Neutrophil (primary cell): Measurements from ENCODE around the gene SGK1.
"Not testable (repeated sequence)": the region's sequence is repeated elsewhere in the genome, so short reads cannot be mapped to it uniquely, and the experiment has no call there.

ENCODE experiments used
- H3K27ac ChIP-seq: fragments of 200-600 bp; sonication (generic); 2 replicates; pipeline ENCODE4 v1.5.1; 2016; ENCODE audit warnings: mild to moderate bottlenecking, moderate library complexity
- H3K27me3 ChIP-seq: fragments of 200-600 bp; sonication (generic); 2 replicates; pipeline ENCODE4 v1.6.0; 2016; ENCODE audit warnings: mild to moderate bottlenecking
- H3K36me3 ChIP-seq: fragments of 200-600 bp; sonication (generic); 2 replicates; pipeline ENCODE4 v1.5.1; 2017
- H3K4me1 ChIP-seq, 2 experiments: fragments of 200-600 bp in 1 of 2; sonication (generic) in 1 of 2; 1 replicate in 1 of 2; 2 replicates in 1 of 2; pipeline versions ENCODE4 v1.5.1 to v1.6.1; 2013 to 2016; ENCODE audit warnings: low read depth in 1 of 2, low read length in 1 of 2, mild to moderate bottlenecking in 1 of 2, moderate library complexity in 1 of 2; ENCODE audit not compliant: control insufficient read depth in 1 of 2, insufficient read depth in 1 of 2
- H3K4me3 ChIP-seq, 2 experiments: fragments of 200-600 bp in 1 of 2; sonication (generic) in 1 of 2; 1 replicate in 1 of 2; 2 replicates in 1 of 2; pipeline ENCODE4 v1.5.1; 2013 to 2016; ENCODE audit warnings: low read depth in 1 of 2, low read length in 1 of 2, mild to moderate bottlenecking in 1 of 2, moderate library complexity in 1 of 2
- H3K9me3 ChIP-seq: fragments of 200-600 bp; sonication (generic); 2 replicates; pipeline ENCODE4 v1.5.1; 2016
- TF ChIP-seq, protein P1 (sequence below): fragments of 200-600 bp; sonication (generic); IDR thresholded peaks from 2 replicates; pipeline ENCODE4 v1.5.1; 2016; ENCODE audit warnings: antibody characterized with exemption

Gene SGK1

DNA sequence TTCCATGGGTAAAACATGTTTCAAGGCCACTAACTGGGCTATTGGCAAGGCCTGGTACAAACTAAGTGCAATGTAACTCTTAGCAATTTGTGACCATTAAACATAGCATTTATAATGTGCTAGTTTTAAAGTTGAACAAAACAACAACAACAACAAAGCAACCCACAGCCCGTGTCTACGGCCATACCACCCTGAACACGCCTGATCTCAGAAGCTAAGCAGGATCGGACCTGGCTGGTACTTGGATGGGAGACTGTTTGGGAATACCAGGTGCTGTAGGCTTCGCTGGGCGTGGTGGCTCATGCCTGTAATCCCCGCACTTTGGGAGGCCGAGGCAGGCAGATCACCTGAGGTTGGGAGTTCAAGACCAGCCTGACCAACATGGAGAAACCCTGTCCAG lies 61.0 kb downstream of the SGK1 start:
- Histone ChIP-seq H3K27me3 (no peaks in the 10 kb centered on the region), H3K4me1 (no peaks in the 10 kb centered on the region), H3K27ac (no peak overlapping the region), H3K4me3 (no peak overlapping the region), H3K36me3 (no peaks in the 10 kb centered on the region), H3K9me3 (no peaks in the 10 kb centered on the region)
- TF ChIP-seq, protein P1, sequence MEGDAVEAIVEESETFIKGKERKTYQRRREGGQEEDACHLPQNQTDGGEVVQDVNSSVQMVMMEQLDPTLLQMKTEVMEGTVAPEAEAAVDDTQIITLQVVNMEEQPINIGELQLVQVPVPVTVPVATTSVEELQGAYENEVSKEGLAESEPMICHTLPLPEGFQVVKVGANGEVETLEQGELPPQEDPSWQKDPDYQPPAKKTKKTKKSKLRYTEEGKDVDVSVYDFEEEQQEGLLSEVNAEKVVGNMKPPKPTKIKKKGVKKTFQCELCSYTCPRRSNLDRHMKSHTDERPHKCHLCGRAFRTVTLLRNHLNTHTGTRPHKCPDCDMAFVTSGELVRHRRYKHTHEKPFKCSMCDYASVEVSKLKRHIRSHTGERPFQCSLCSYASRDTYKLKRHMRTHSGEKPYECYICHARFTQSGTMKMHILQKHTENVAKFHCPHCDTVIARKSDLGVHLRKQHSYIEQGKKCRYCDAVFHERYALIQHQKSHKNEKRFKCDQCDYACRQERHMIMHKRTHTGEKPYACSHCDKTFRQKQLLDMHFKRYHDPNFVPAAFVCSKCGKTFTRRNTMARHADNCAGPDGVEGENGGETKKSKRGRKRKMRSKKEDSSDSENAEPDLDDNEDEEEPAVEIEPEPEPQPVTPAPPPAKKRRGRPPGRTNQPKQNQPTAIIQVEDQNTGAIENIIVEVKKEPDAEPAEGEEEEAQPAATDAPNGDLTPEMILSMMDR: no peak

DNA sequence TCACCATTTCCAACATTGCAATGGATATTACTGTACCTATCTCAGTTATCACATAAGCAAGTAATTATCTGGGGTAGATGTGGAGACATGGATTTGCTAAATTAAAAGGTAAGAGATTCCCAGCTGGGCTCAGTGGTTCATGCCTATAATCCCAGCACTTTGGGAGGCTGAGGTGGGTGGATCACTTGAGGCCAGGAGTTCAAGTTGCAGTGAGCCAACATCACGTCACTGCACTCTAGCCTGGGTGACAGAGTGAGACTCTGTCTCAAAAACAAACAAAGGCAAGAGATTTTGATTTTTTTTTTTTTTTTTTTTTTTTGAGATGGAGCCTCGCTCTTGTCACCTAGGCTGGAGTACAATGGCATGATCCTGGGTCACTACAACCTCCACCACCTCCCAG lies 62.6 kb downstream of the SGK1 start:
- not testable (repeated sequence) for H3K9me3 ChIP-seq, H3K27ac ChIP-seq, H3K4me3 ChIP-seq, H3K36me3 ChIP-seq, H3K27me3 ChIP-seq, H3K4me1 ChIP-seq

DNA sequence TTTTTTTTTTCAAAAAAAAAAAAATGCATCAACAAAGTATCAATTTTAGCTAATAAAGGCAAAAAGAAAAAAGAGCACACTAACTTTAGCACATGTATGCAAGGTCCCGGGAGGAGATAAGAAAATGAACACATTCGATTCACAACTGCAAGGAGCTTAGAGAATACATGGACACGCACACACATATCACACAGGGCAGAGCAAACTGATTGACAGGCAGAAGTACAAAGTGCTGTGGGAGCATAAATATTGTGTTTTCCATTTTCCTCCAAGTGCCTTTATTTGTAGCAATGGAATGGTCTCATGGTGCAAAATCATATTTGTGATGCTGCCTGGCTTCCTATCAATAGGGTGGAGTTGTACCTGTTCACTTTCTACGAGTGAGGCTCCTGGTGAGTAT lies 63.8 kb downstream of the SGK1 start:
- Histone ChIP-seq H3K27ac (no peak overlapping the region), H3K36me3 (no peaks in the 10 kb centered on the region), H3K27me3 (no peaks in the 10 kb centered on the region), H3K9me3 (no peaks in the 10 kb centered on the region), H3K4me1 (no peaks in the 10 kb centered on the region), H3K4me3 (no peak overlapping the region)
- TF ChIP-seq, protein P1: no peak

DNA sequence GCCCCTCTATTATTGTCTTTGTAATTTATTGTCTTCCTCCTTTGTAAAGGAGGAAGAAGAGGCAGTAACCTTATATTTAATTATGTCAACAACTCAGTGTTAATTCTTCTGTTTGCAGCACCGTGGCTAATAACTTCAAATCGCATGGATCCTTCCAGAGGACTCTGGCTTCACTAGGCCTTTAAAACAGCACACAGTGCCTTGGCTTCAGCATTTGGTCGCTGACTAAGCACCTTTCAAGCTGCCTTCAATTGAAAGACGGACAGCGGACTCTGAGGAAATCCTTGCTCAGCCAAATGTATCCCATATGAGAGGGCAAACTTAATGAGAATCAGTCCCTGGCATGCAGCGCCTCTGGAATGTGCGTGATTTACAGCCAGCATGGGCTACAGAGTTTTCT lies 64.2 kb downstream of the SGK1 start:
- H3K27ac ChIP-seq: no peak overlapping the region
- TF ChIP-seq, protein P1: no peak
- no peaks in the 10 kb centered on the region for H3K36me3 ChIP-seq
- H3K27me3 ChIP-seq: no peaks in the 10 kb centered on the region
- no peak overlapping the region for H3K4me3 ChIP-seq
- no peaks in the 10 kb centered on the region for H3K9me3 ChIP-seq
- H3K4me1 ChIP-seq: no peaks in the 10 kb centered on the region

DNA sequence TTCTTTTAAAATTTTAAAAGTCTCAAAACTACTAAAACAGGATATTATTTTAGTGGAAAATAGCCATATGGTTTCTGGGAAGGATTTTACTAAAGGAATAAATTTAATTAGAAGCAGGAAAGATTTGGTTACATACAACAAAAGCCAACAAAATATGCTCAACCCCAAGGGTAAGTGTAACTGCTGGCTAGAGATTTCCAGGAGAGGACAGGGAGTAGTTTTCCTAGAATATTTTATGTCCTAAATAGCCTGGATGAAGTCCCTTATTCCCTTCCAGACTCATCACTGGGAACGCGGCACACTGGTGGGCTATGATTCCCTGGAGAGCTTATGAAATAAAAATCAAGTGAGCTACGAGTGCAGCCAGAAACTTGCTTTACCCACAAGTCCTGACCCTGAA lies 66.6 kb downstream of the SGK1 start:
- no peaks in the 10 kb centered on the region for H3K9me3 ChIP-seq
- no peaks in the 10 kb centered on the region for H3K36me3 ChIP-seq

DNA sequence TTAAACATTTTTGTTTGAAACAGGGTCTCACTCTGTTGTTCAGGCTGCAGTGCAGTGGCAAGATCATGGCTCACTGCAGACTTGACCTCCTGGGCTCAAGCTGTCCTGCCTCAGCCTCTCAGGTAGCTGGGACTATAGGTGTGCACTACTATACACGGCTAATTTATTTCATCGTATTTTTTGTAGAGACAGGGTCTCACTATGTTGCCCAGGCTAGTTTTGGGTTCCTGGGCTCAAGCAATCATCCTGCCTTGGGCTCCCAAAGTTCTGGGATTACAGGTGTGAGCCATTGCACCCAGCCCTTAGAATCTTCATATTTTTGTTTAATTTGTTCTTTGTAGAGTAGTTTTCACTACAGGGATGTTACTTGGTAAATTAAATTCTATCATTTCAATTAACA lies 67.1 kb downstream of the SGK1 start:
- peaks cover 18 to 19% of the 10 kb centered on the region in 2 experiments for H3K4me1 ChIP-seq
- no peaks in the 10 kb centered on the region for H3K36me3 ChIP-seq
- no peak overlapping the region for H3K4me3 ChIP-seq
- no peaks in the 10 kb centered on the region for H3K27me3 ChIP-seq
- no peaks in the 10 kb centered on the region for H3K9me3 ChIP-seq
- H3K27ac ChIP-seq: no peak overlapping the region
- TF ChIP-seq, protein P1: no peak

More for the DNA sequence above, 66.6 kb downstream of the SGK1 start:
- TF ChIP-seq, protein P1: no peak
- H3K4me3 ChIP-seq: no peak overlapping the region
- no peak overlapping the region for H3K27ac ChIP-seq
- H3K27me3 ChIP-seq: no peaks in the 10 kb centered on the region
- H3K4me1 ChIP-seq: peaks cover 15 to 18% of the 10 kb centered on the region in 2 experiments
